Measurements from ENCODE around the gene SEMA4A. TPM values are rescaled to one million over a fixed set of nuclear protein-coding genes. Genes with fewer than 3 reads are reported as not detected.
A peak's percentile ranks its signal among the peaks of the same experiment; 100 is the strongest.

The SEMA4A gene
- total RNA-seq, 1 donor from 2014 or later = 0.66 TPM

- Histone ChIP-seq H3K9me3 (ENCODE audit: insufficient read depth, low read depth, low read length) (no peaks in the 10 kb centered on the region), H3K27me3 (ENCODE audit: insufficient read depth, low read length) (no peaks in the 10 kb centered on the region), H3K4me3 (ENCODE audit: insufficient read depth, low read depth, low read length) (no peak overlapping the region), H3K36me3 (ENCODE audit: insufficient read depth, low read length) (no peaks in the 10 kb centered on the region), H3K4me1 (ENCODE audit: insufficient read depth, low read length) (peaks cover 36% of the 10 kb centered on the region), H3K27ac (ENCODE audit: low read depth, low read length) (no peak overlapping the region), H4K20me1 (ENCODE audit: insufficient read depth, low read length) (peaks cover 17% of the 10 kb centered on the region), H3K4me2 (ENCODE audit: low read length) (no peak overlapping the region), H3K79me2 (ENCODE audit: insufficient read depth, low read length) (peaks cover 20% of the 10 kb centered on the region), H2AFZ (ENCODE audit: low read depth, low read length) (no peak overlapping the region), H3K9ac (ENCODE audit: low read length) (no peak overlapping the region)
- Mint-ChIP-seq H3K36me3 (ENCODE audit: low read depth, unreplicated experiment) (peaks cover 5% of the 10 kb centered on the region), H3K4me3 (ENCODE audit: unreplicated experiment) (peak overlapping the region; percentile 31), H3K9me3 (ENCODE audit: unreplicated experiment) (no peaks in the 10 kb centered on the region), H3K27me3 (ENCODE audit: low read depth, unreplicated experiment) (no peaks in the 10 kb centered on the region), H3K4me1 (ENCODE audit: low read depth, unreplicated experiment) (peaks cover 27% of the 10 kb centered on the region), H3K27ac (ENCODE audit: unreplicated experiment) (peak overlapping the region; percentile 47)
- FAIRE-seq = no peak
- DNase-seq (ENCODE audit: low read depth) = no peak
- TF ChIP-seq EZH2 (IDR thresholded peaks at IDR 0.05; ENCODE audit: insufficient read depth, low read length) (no peak), CTCF (IDR thresholded peaks at IDR 0.05; ENCODE audit: insufficient read depth, low read depth, low read length) (no peak)
These were observed 41.9 kb upstream of the SEMA4A start for GRCh38 chr1:156111355-156111962.

DNA sequence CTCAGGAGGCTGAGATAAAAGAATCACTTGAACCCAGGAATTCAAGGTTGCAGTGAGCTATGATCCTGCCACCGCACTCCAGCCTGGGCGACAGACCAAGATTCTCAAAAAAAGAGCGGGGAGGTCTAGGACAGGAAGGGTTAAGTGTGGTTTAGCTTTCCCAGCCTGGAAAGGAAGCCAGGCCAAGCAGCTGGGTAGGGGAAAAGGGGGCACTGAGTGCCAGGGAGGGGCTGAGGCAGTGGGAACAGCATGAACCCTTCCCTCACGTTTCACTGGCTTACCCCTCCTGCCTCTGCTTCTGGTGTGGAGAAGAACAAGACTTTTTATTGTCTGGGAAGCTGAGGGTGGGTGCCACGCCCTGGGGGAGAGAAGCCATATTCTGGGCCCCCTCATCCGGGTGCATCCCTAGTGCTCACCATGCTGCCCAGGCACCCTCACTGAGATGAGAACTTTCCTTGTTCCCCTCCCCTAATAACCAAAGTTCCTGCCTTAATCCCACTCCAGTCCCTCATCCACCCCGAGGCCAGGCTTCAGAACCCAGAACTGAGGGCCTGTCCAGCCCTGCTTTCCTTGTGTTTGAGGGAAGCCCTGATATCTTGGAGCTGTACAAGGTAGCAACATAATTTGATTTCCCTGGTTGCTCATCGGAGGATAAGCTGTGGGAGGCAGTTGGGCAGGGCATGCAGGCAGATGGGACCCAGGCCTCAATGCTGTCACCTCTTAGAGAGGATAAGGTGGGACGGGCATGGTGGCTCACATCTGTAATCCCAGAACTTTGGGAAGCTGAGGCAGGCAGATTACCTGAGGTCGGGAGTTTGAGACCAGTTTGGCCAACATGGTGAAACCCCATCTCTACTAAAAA lies 40.9 kb upstream of the SEMA4A start:
- TF ChIP-seq EZH2 (IDR thresholded peaks at IDR 0.05; ENCODE audit: insufficient read depth, low read length) (no peak), CTCF (IDR thresholded peaks at IDR 0.05; ENCODE audit: insufficient read depth, low read depth, low read length) (no peak)
- no peaks in the 10 kb centered on the region for H3K9me3 Mint-ChIP-seq (ENCODE audit: unreplicated experiment)
- peaks cover 3% of the 10 kb centered on the region for H3K36me3 Mint-ChIP-seq (ENCODE audit: low read depth, unreplicated experiment)
- peak overlapping the region; percentile 2 for H3K4me2 ChIP-seq (ENCODE audit: low read length)
- H3K36me3 ChIP-seq (ENCODE audit: insufficient read depth, low read length) = no peaks in the 10 kb centered on the region
- H3K27me3 ChIP-seq (ENCODE audit: insufficient read depth, low read length) = no peaks in the 10 kb centered on the region
- H3K27me3 Mint-ChIP-seq (ENCODE audit: low read depth, unreplicated experiment) = no peaks in the 10 kb centered on the region
- no peak for DNase-seq (ENCODE audit: low read depth)
- peaks cover 30% of the 10 kb centered on the region for H3K79me2 ChIP-seq (ENCODE audit: insufficient read depth, low read length)
- FAIRE-seq = no peak
- peaks cover 27% of the 10 kb centered on the region for H4K20me1 ChIP-seq (ENCODE audit: insufficient read depth, low read length)
- peaks cover 28% of the 10 kb centered on the region for H3K4me1 ChIP-seq (ENCODE audit: insufficient read depth, low read length)
- no peak overlapping the region for H2AFZ ChIP-seq (ENCODE audit: low read depth, low read length)
- peak overlapping the region; percentile 47 for H3K27ac Mint-ChIP-seq (ENCODE audit: unreplicated experiment)
- H3K27ac ChIP-seq (ENCODE audit: low read depth, low read length) = no peak overlapping the region
- peak overlapping the region; percentile 57 for H3K4me3 Mint-ChIP-seq (ENCODE audit: unreplicated experiment)
- H3K9ac ChIP-seq (ENCODE audit: low read length) = peak overlapping the region; percentile 15
- no peak overlapping the region for H3K4me3 ChIP-seq (ENCODE audit: insufficient read depth, low read depth, low read length)
- peaks cover 21% of the 10 kb centered on the region for H3K4me1 Mint-ChIP-seq (ENCODE audit: low read depth, unreplicated experiment)
- no peaks in the 10 kb centered on the region for H3K9me3 ChIP-seq (ENCODE audit: insufficient read depth, low read depth, low read length)

All from astrocyte (in vitro differentiated cells and primary cell).